Adrenal gland (tissue), 12 donors: ENCODE data around the gene MIGA2. TPM values are rescaled to one million over a fixed set of nuclear protein-coding genes. Genes with fewer than 3 reads are reported as not detected.

Experiments used
- DNase-seq, 7 donors: peaks; one replicate each; pipeline ENCODE4 v3.0.0-alpha.2; 2019 to 2020
- H3K27ac ChIP-seq, 5 donors: fragments of 200-600 bp; sonication (generic) in 4 of 5; 1 replicate in 3 of 5; 2 replicates in 2 of 5; pipeline versions ENCODE4 v1.5.1 to v1.8.0; 2016 to 2020; ENCODE audit warnings: mild to moderate bottlenecking in 1 of 5
- H3K27me3 ChIP-seq: fragments of 200-600 bp; 2 replicates; pipeline ENCODE4 v1.8.0; 2021
- H3K36me3 ChIP-seq, 2 donors: fragments of 200-600 bp; replicated peaks in 1 of 2; 1 replicate in 1 of 2; 2 replicates in 1 of 2; pipeline versions ENCODE4 v1.5.1 to v1.8.0; 2018 to 2022
- H3K4me1 ChIP-seq, 2 donors: fragments of 200-600 bp; replicated peaks in 1 of 2; 1 replicate in 1 of 2; 2 replicates in 1 of 2; pipeline versions ENCODE4 v1.5.1 to v1.8.0; 2018 to 2021
- H3K4me3 ChIP-seq, 4 donors: fragments of 200-600 bp; sonication (generic) in 3 of 4; one replicate each; pipeline ENCODE4 v1.5.1; 2016 to 2018
- H3K9me3 ChIP-seq, 3 donors: fragments of 200-600 bp; sonication (generic) in 1 of 3; replicated peaks in 1 of 3; 1 replicate in 2 of 3; 2 replicates in 1 of 3; pipeline versions ENCODE4 v1.5.1 to v1.8.0; 2016 to 2021
- CTCF ChIP-seq, 6 experiments: fragments of 450-650 bp in 4 of 6; fragments of 200-600 bp in 2 of 6; sonication (generic) in 1 of 6; IDR thresholded peaks; 1 replicate in 5 of 6; 2 replicates in 1 of 6; pipeline versions ENCODE4 v1.5.1 to v1.8.0; 2016 to 2021; ENCODE audit warnings: antibody characterized with exemption in 6 of 6, mild to moderate bottlenecking in 2 of 6, moderate library complexity in 1 of 6
- POLR2A ChIP-seq, 2 donors: fragments of 450-650 bp; IDR thresholded peaks; one replicate each; pipeline ENCODE4 v1.6.1; 2017; ENCODE audit warnings: antibody characterized with exemption in 2 of 2, mild to moderate bottlenecking in 2 of 2, moderate library complexity in 1 of 2
- WGBS, 4 donors: extraction: QIAGEN DNeasy Blood & Tissue Kit in 2 of 4; methylation state at CpG; one replicate each; pipeline versions ENCODE4 v1.1.5 to v1.1.7; 2013 to 2017; 5-methylcytosine and 5-hydroxymethylcytosine counted together
- intact Hi-C, 2 donors: fragments of 100-400 bp; cut with DNase I; formaldehyde crosslinking; loops; one replicate each; pipeline versions ENCODE4 v1.14.1 to v1.15.0; 2022 to 2023
- polyA plus RNA-seq, 3 donors: library from polyadenylated mRNA; stranded (reverse); fragments of 200-250 nt in 2 of 3; fragments of 350-450 nt in 1 of 3; fragmentation: Illumina TruSeq in 1 of 3; extraction: RNeasy Lipid Tissue Mini Kit (QIAGEN cat#74804) in 1 of 3; gene quantifications; one replicate each; pipeline ENCODE4 v1.2.3, GENCODE V29; 2013 to 2014
- total RNA-seq, 9 donors: library from RNA; depleted of rRNA in 4 of 9; stranded (reverse); fragments of >200 nt in 4 of 9; fragments of 120-200 nt in 1 of 9; fragmentation: NEBNext Ultra II Directional in 1 of 9; extraction: Animal tissue kit (Norgen Biotek cat#: 25700) in 1 of 9; gene quantifications; one replicate each; pipeline versions ENCODE4 v1.1.0 to v1.2.4, GENCODE V29; 2013 to 2023
- donor health status: healthy with polysubstance abuse.
- donor health status: Bipolar disorder and iron deficiency.
- donor health status: DM: yes; HTN: yes; CAD: no.
- donor health status: DM: no; HTN: no; CAD: no.
- donor health status: DM: no; HTN: no; CAD: no.
- donor health status: DM: yes; HTN: yes; CAD: no.

The MIGA2 gene
- total and polyA plus RNA-seq, 12 donors, result 8.9 to 74.6 (median 43.7) TPM

GRCh38 chr9:129011170-129011569, 25.3 kb upstream of the MIGA2 start:
- Histone ChIP-seq H3K4me1 (peaks cover 10 to 21% of the 10 kb centered on the region in 2 donors), H3K27ac (no peak overlapping the region), H3K27me3 (no peaks in the 10 kb centered on the region), H3K4me3 (no peak overlapping the region), H3K9me3 (no peaks in the 10 kb centered on the region), H3K36me3 (peaks cover 0 to 51% of the 10 kb centered on the region in 2 donors)
- DNase-seq, result no peak
- 85 to 96% (median 93%) methylated on average over 13 to 19 of the region's 19 CpGs for WGBS, 4 donors
- no peak for TF ChIP-seq CTCF (IDR thresholded peaks at IDR 0.05)
- TF ChIP-seq POLR2A (IDR thresholded peaks at IDR 0.05), result no peak
- intact Hi-C loops, result no loop called here

- peak overlapping the region in 1 of 5 donors; percentile 12 for H3K27ac ChIP-seq
- no peaks in the 10 kb centered on the region for H3K9me3 ChIP-seq
- DNase-seq, result no peak
- H3K4me3 ChIP-seq, result no peak overlapping the region
- 81 to 93% (median 87%) methylated on average over 5 to 11 of the region's 11 CpGs for WGBS, 4 donors
- peaks cover 5 to 15% of the 10 kb centered on the region in 2 donors for H3K4me1 ChIP-seq
- intact Hi-C loops, result no loop called here
- peaks cover 0 to 45% of the 10 kb centered on the region in 2 donors for H3K36me3 ChIP-seq
- no peak for TF ChIP-seq POLR2A (IDR thresholded peaks at IDR 0.05)
- no peak for TF ChIP-seq CTCF (IDR thresholded peaks at IDR 0.05)
- no peaks in the 10 kb centered on the region for H3K27me3 ChIP-seq
These were observed 24.7 kb upstream of the MIGA2 start for GRCh38 chr9:129011761-129012181.

- Histone ChIP-seq H3K9me3 (no peaks in the 10 kb centered on the region), H3K27ac (no peak overlapping the region), H3K36me3 (peaks cover 0 to 42% of the 10 kb centered on the region in 2 donors), H3K4me1 (peaks cover under 1 to 9% of the 10 kb centered on the region in 2 donors), H3K27me3 (no peaks in the 10 kb centered on the region), H3K4me3 (no peak overlapping the region)
- TF ChIP-seq CTCF (IDR thresholded peaks at IDR 0.05), result no peak
- no peak for TF ChIP-seq POLR2A (IDR thresholded peaks at IDR 0.05)
- 80 to 93% (median 89%) methylated on average over 1 to 7 of the region's 7 CpGs for WGBS, 4 donors
- no peak for DNase-seq
- intact Hi-C loops, result no loop called here
These were observed 24.1 kb upstream of the MIGA2 start for GRCh38 chr9:129012343-129012742.

GRCh38 chr9:129012893-129013448, 23.5 kb upstream of the MIGA2 start:
- Histone ChIP-seq H3K4me1 (peaks cover 0 to 3% of the 10 kb centered on the region in 2 donors), H3K9me3 (no peaks in the 10 kb centered on the region), H3K27me3 (no peaks in the 10 kb centered on the region), H3K27ac (no peak overlapping the region), H3K36me3 (peaks cover 0 to 42% of the 10 kb centered on the region in 2 donors), H3K4me3 (no peak overlapping the region)
- no peak for DNase-seq
- TF ChIP-seq CTCF (IDR thresholded peaks at IDR 0.05) (no peak), POLR2A (IDR thresholded peaks at IDR 0.05) (no peak)
- WGBS, 4 donors, result 90 to 93% (median 91%) methylated on average over 14 to 16 of the region's 16 CpGs
- intact Hi-C loops, result no loop called here
